SU-DHL-6 (cell line): ENCODE measurements around the gene TSPAN32.

Experiments
- CTCF ChIP-seq: fragments of 200-600 bp; sonication (generic); IDR thresholded peaks from one replicate; pipeline ENCODE4 v1.5.1; 2017; ENCODE audit warnings: antibody characterized with exemption, mild to moderate bottlenecking, low read length, moderate library complexity; ENCODE audit not compliant: insufficient read depth, poor library complexity, severe bottlenecking
- EZH2phosphoT487 ChIP-seq: fragments of 200-600 bp; sonication (generic), shearing (Covaris generic); conservative IDR thresholded peaks from 2 replicates; pipeline ENCODE4 v1.6.1; 2018; ENCODE audit warnings: mild to moderate bottlenecking, antibody characterized with exemption, low read length, moderate library complexity, mixed read lengths

- no peak for TF ChIP-seq CTCF
- TF ChIP-seq EZH2phosphoT487: no peak
These were observed 8.3 kb upstream of the TSPAN32 start for GRCh38 chr11:2293531-2293971.
